SK-N-SH treated with all-trans-retinoic acid at 6 μM for 48 hours (cell line): ENCODE data around the gene LONRF2.

ENCODE experiments used
- BACH2 ChIP-seq: fragments of 250-450 bp; sonication (Bioruptor Pico); IDR thresholded peaks from 2 replicates; pipeline ENCODE4 v1.9.0; 2021; ENCODE audit warnings: mild to moderate bottlenecking, borderline replicate concordance
- CREB5 ChIP-seq: fragments of 250-450 bp; sonication (Bioruptor Pico); IDR thresholded peaks from 2 replicates; pipeline ENCODE4 v1.5.1; 2020; ENCODE audit warnings: low read depth, mild to moderate bottlenecking, moderate library complexity
- CSDC2 ChIP-seq: fragments of 250-450 bp; sonication (Bioruptor Pico); IDR thresholded peaks from 2 replicates; pipeline ENCODE4 v1.5.0; 2020; ENCODE audit warnings: mild to moderate bottlenecking, moderate library complexity
- ESRRG ChIP-seq: fragments of 250-450 bp; sonication (Bioruptor Pico); IDR thresholded peaks from 2 replicates; pipeline ENCODE4 v1.6.1; 2021; ENCODE audit warnings: mild to moderate bottlenecking
- POU6F1 ChIP-seq: fragments of 250-450 bp; sonication (Bioruptor Pico); IDR thresholded peaks from 2 replicates; pipeline ENCODE4 v1.8.0; 2021; ENCODE audit warnings: low read depth, mild to moderate bottlenecking, moderate library complexity, borderline replicate concordance
- RARB ChIP-seq: fragments of 250-450 bp; sonication (Bioruptor Pico); IDR thresholded peaks from 2 replicates; pipeline ENCODE4 v1.8.0; 2021; ENCODE audit warnings: mild to moderate bottlenecking, moderate library complexity
- SNAI2 ChIP-seq: fragments of 250-450 bp; sonication (Bioruptor Pico); IDR thresholded peaks from 2 replicates; pipeline ENCODE4 v1.5.0; 2020; ENCODE audit warnings: mild to moderate bottlenecking, moderate library complexity
- TSHZ2 ChIP-seq: fragments of 250-450 bp; sonication (Bioruptor Pico); IDR thresholded peaks from 2 replicates; pipeline ENCODE4 v1.5.0; 2020; ENCODE audit warnings: mild to moderate bottlenecking, moderate library complexity
- ZFP3 ChIP-seq: fragments of 250-450 bp; sonication (Bioruptor Pico); IDR thresholded peaks from 2 replicates; pipeline ENCODE4 v1.5.0; 2020; ENCODE audit warnings: mild to moderate bottlenecking, moderate library complexity
- ZFP30 ChIP-seq: fragments of 450-650 bp; formaldehyde crosslinking; IDR thresholded peaks from 2 replicates; pipeline ENCODE4 v1.5.0; 2022; ENCODE audit warnings: mild to moderate bottlenecking, moderate library complexity
- ZNF565 ChIP-seq: fragments of 450-650 bp; formaldehyde crosslinking; conservative IDR thresholded peaks from 2 replicates; pipeline ENCODE4 v1.5.0; 2020; ENCODE audit warnings: low read depth, mild to moderate bottlenecking, moderate library complexity
- ZNF70 ChIP-seq: fragments of 450-650 bp; formaldehyde crosslinking; IDR thresholded peaks from 2 replicates; pipeline ENCODE4 v1.5.0; 2020; ENCODE audit warnings: mild to moderate bottlenecking, moderate library complexity
- TF ChIP-seq, protein P1 (sequence below): fragments of 250-450 bp; sonication (Bioruptor Pico); IDR thresholded peaks from 2 replicates; pipeline ENCODE4 v1.5.1; 2021; ENCODE audit warnings: mild to moderate bottlenecking, moderate library complexity
- TF ChIP-seq, protein P2 (sequence below): fragments of 250-450 bp; sonication (Bioruptor Pico); IDR thresholded peaks from 2 replicates; pipeline ENCODE4 v1.8.0; 2020; ENCODE audit warnings: mild to moderate bottlenecking, moderate library complexity, borderline replicate concordance

DNA sequence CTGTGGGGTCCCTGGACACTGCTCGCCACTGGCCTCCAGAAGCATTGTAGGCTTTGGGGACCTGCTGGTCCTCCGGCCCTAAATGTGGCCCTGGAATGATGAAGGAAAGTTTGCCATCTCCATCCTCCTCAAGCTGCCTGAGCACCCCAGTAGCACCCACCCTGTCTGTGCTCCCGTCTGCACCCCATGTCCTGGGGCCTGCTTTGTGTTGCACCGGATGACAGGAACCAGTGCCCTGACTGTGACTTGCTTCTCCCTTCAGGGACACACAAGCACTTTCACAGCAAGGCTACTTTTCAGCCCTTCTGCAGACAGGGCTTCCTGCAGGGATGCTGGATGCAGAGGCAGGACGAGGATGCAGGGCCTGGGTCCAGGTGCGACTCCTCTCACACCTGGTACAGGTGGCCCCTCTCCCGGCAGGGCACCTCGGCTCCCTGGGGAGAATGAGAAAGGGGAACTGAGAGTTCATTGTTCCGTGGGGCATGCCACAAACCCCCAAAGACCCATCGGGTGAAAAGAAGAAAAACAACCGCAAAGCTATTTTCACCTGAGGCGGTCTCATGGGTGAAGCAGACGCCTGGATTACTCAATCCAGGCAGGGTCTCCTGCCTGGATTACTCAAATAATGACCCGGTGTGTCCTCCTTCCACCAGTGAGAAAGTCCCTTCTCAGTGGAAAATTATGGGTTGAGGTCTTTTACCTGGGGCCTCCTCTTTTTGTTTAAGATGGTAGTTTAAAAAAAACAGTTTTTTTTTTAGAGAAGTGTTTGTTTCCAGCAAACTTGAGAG is 74.9 kb downstream of the LONRF2 start:
- TF ChIP-seq RARB (CRISPR knock-in tag), result no peak
- TF ChIP-seq, protein P1, sequence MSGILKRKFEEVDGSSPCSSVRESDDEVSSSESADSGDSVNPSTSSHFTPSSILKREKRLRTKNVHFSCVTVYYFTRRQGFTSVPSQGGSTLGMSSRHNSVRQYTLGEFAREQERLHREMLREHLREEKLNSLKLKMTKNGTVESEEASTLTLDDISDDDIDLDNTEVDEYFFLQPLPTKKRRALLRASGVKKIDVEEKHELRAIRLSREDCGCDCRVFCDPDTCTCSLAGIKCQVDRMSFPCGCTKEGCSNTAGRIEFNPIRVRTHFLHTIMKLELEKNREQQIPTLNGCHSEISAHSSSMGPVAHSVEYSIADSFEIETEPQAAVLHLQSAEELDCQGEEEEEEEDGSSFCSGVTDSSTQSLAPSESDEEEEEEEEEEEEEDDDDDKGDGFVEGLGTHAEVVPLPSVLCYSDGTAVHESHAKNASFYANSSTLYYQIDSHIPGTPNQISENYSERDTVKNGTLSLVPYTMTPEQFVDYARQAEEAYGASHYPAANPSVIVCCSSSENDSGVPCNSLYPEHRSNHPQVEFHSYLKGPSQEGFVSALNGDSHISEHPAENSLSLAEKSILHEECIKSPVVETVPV (CRISPR knock-in tag), result no peak
- no peak for TF ChIP-seq ZFP3 (CRISPR knock-in tag)
- no peak for TF ChIP-seq ZNF565 (CRISPR knock-in tag)
- TF ChIP-seq, protein P2, sequence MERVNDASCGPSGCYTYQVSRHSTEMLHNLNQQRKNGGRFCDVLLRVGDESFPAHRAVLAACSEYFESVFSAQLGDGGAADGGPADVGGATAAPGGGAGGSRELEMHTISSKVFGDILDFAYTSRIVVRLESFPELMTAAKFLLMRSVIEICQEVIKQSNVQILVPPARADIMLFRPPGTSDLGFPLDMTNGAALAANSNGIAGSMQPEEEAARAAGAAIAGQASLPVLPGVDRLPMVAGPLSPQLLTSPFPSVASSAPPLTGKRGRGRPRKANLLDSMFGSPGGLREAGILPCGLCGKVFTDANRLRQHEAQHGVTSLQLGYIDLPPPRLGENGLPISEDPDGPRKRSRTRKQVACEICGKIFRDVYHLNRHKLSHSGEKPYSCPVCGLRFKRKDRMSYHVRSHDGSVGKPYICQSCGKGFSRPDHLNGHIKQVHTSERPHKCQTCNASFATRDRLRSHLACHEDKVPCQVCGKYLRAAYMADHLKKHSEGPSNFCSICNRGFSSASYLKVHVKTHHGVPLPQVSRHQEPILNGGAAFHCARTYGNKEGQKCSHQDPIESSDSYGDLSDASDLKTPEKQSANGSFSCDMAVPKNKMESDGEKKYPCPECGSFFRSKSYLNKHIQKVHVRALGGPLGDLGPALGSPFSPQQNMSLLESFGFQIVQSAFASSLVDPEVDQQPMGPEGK, result no peak
- no peak for TF ChIP-seq TSHZ2
- no peak for TF ChIP-seq ZNF70 (CRISPR knock-in tag)
- no peak for TF ChIP-seq CSDC2 (CRISPR knock-in tag)
- no peak for TF ChIP-seq ESRRG
- no peak for TF ChIP-seq CREB5 (CRISPR knock-in tag)
- no peak for TF ChIP-seq SNAI2 (CRISPR knock-in tag)
- TF ChIP-seq ZFP30 (CRISPR knock-in tag), result no peak
- no peak for TF ChIP-seq BACH2
- TF ChIP-seq POU6F1, result no peak
